ENCODE results near the gene COL12A1.

COL12A1 gene

GRCh38 chr6:75094614-75095200, 111.1 kb downstream of the COL12A1 start:
- DNase-seq = no peak

GRCh38 chr6:75091467-75092190, 114.2 kb downstream of the COL12A1 start:
- DNase-seq = no peak

- no peak for DNase-seq
Observed at GRCh38 chr6:75090576-75090975, 115.3 kb downstream of the COL12A1 start.

- no peak for DNase-seq
Observed at GRCh38 chr6:75089921-75090320, 115.9 kb downstream of the COL12A1 start.

GRCh38 chr6:75089151-75089897, 116.5 kb downstream of the COL12A1 start:
- no peak for DNase-seq

GRCh38 chr6:75085931-75086635, 119.8 kb downstream of the COL12A1 start:
- no peak for DNase-seq

- DNase-seq = no peak
Observed at GRCh38 chr6:75084872-75085381, 120.9 kb downstream of the COL12A1 start.

- no peak for DNase-seq
Observed at GRCh38 chr6:75084018-75084417, 121.8 kb downstream of the COL12A1 start.

- no peak for DNase-seq
Observed at GRCh38 chr6:75081921-75082320, 123.9 kb downstream of the COL12A1 start.

- no peak for DNase-seq
Observed at GRCh38 chr6:75081047-75081446, 124.8 kb downstream of the COL12A1 start.

- DNase-seq = no peak
Observed at GRCh38 chr6:75079589-75079988, 126.3 kb downstream of the COL12A1 start.

GRCh38 chr6:75077701-75078100, 128.2 kb downstream of the COL12A1 start:
- no peak for DNase-seq

- DNase-seq = no peak
Observed at GRCh38 chr6:75076009-75076408, 129.8 kb downstream of the COL12A1 start.

GRCh38 chr6:75070244-75070643, 135.6 kb downstream of the COL12A1 start:
- DNase-seq = no peak

GRCh38 chr6:75065523-75065922, 140.3 kb downstream of the COL12A1 start:
- DNase-seq = no peak

GRCh38 chr6:75052491-75052890, 153.4 kb downstream of the COL12A1 start:
- no peak for DNase-seq

- DNase-seq = no peak
Observed at GRCh38 chr6:75049308-75049707, 156.5 kb downstream of the COL12A1 start.

GRCh38 chr6:75044846-75045245, 161.0 kb downstream of the COL12A1 start:
- no peak for DNase-seq

GRCh38 chr6:75041381-75041780, 164.5 kb downstream of the COL12A1 start:
- DNase-seq = no peak

Data from activated CD4-positive, alpha-beta T cell treated with anti-CD3 and anti-CD28 coated beads for 48 hours (primary cell).